Activated T-helper 17 cell treated with anti-CD3 and anti-CD28 coated beads, Interleukin-2, amount 50 U/mL, for 72 hours (primary cell): ENCODE data around the gene THEMIS. TPM values are rescaled to one million over a fixed set of nuclear protein-coding genes. Genes with fewer than 3 reads are reported as not detected.

Source experiments
- ATAC-seq: fragments of 150-1000 bp; cut with Tn5 transposase; replicated peaks from 2 replicates; pipeline ENCODE4 v1.10.0; 2021; ENCODE audit warnings: mild to moderate bottlenecking, moderate library complexity
- H3K27ac Mint-ChIP-seq: one replicate; pipeline ENCODE4 v1.8.0; 2022; ENCODE audit warnings: mixed read lengths
- H3K27me3 Mint-ChIP-seq: one replicate; pipeline ENCODE4 v1.8.0; 2022; ENCODE audit warnings: mixed read lengths
- H3K36me3 Mint-ChIP-seq: one replicate; pipeline ENCODE4 v1.8.0; 2022; ENCODE audit warnings: low read depth, mild to moderate bottlenecking, mixed read lengths
- H3K4me1 Mint-ChIP-seq: one replicate; pipeline ENCODE4 v1.8.0; 2022; ENCODE audit warnings: mixed read lengths
- H3K4me3 Mint-ChIP-seq: one replicate; pipeline ENCODE4 v1.8.0; 2022; ENCODE audit warnings: mild to moderate bottlenecking, mixed read lengths
- H3K9me3 Mint-ChIP-seq: one replicate; pipeline ENCODE4 v1.8.0; 2022; ENCODE audit warnings: mixed read lengths
- total RNA-seq, 2 donors: library from RNA; stranded (reverse); gene quantifications; one replicate each; pipeline ENCODE4 v1.2.3, GENCODE V29; 2022

The THEMIS gene
- total RNA-seq, 2 donors from 2014 or later: 64.9 to 72.9 TPM

DNA sequence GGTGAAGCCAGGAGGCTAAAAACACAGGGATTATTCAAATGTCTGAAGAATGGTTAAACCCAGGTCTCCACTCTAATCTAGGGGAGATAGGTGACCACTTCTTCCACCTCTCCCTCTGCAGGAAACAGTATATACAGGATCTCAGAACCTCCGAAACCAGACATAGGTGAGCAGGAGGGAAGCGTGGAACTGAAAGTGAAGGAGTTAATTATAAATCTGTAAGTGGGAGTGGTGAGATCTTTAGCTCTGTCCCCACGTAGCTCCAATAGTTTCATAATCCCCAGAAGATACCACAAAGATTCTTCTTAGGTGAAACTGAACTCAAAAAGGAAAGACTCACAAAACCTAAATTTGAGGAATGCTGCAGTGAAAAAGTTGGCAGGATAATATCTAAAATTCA is 76.8 kb downstream of the THEMIS start:
- no peaks in the 10 kb centered on the region for H3K9me3 Mint-ChIP-seq
- peaks cover 81% of the 10 kb centered on the region for H3K36me3 Mint-ChIP-seq
- H3K4me1 Mint-ChIP-seq: peaks cover 38% of the 10 kb centered on the region
- peak overlapping the region; percentile 12 for H3K27ac Mint-ChIP-seq
- no peak for ATAC-seq
- H3K4me3 Mint-ChIP-seq: peak overlapping the region; percentile 49
- H3K27me3 Mint-ChIP-seq: no peaks in the 10 kb centered on the region

DNA sequence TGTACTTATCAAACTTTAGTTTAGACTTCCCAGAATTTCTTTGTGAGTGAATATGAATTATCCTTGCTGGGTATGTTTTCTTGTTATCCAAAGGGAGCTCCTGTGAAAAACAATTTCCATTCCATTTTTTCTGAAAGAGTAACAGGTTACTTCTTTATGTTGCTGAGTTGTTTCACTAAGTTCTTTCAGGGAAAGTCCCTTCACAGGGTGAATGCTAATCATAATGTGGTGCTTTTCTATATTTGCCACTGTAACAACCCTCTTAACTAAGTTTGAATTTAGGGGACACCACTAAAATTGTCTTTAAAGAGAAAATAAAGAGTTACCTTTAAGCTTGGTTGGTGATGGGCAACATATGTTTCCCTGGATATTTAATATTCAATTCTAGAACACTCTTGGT is 79.4 kb downstream of the THEMIS start:
- Mint-ChIP-seq H3K27me3 (no peaks in the 10 kb centered on the region), H3K27ac (peak overlapping the region; percentile 30), H3K4me1 (peaks cover 48% of the 10 kb centered on the region), H3K9me3 (no peaks in the 10 kb centered on the region), H3K4me3 (peak overlapping the region; percentile 12), H3K36me3 (peaks cover 76% of the 10 kb centered on the region)
- peak; percentile 71 for ATAC-seq

DNA sequence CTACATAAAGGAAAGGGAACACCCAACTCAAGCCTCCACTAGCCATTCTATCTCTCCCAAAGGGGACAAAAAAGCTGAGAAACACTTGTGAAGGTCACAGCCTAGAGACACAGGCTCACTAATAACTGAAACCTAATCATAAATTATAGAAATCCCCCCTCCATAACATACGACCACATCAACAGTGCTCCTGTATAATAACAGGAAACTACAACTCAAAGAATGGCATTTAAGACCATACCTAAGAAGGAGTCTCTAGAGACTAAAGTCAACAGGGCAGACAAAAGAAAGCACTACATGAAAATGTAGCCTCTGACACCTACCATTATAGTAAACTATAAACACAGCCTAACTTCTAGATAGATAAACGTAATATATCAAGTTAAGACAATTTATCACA is 82.7 kb downstream of the THEMIS start:
- Mint-ChIP-seq H3K27ac (peak overlapping the region; percentile 64), H3K9me3 (no peaks in the 10 kb centered on the region), H3K4me3 (peak overlapping the region; percentile 52), H3K36me3 (peaks cover 70% of the 10 kb centered on the region), H3K4me1 (peaks cover 41% of the 10 kb centered on the region), H3K27me3 (no peaks in the 10 kb centered on the region)
- no peak for ATAC-seq

DNA sequence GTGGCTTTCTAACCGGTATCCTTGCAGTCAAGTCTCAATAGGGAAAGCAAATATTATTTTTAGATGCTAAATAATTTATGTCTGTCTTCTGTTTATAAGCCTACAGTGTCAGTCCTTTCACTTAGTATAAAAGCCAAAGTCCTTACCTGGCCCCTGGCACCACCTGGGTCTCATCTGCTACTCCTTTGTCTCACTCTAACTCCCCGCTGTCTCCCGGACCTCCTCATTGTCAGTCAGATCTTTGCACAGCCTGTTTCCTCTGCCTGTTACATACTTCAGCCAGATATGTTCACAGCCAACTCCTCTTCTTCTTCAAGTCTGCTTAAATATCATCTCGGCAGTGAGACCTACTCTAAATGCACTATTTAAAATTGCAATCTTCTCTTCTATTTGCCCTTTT is 84.2 kb downstream of the THEMIS start:
- Mint-ChIP-seq H3K4me1 (peaks cover 51% of the 10 kb centered on the region), H3K27ac (no peak overlapping the region), H3K9me3 (no peaks in the 10 kb centered on the region), H3K36me3 (peaks cover 81% of the 10 kb centered on the region), H3K27me3 (no peaks in the 10 kb centered on the region), H3K4me3 (peak overlapping the region; percentile 0)
- ATAC-seq: no peak

DNA sequence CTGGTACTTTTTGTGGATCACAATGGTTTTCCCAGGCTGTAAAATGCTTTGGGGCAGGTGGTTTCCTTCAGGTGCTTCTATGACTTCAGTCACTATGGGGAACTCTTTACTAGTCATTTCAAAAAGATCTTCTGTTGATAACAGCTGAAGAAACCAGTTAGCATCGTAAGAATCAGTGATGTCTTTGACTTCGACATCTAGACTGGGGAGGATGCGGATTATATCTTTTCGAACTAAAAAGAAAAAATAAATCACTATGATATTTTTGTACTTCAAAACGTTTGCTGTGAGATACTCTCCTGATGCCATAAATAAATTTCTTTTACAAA is 87.2 kb downstream of the THEMIS start:
- Mint-ChIP-seq H3K27me3 (no peaks in the 10 kb centered on the region), H3K9me3 (no peaks in the 10 kb centered on the region), H3K36me3 (peaks cover 89% of the 10 kb centered on the region), H3K27ac (peak overlapping the region; percentile 78), H3K4me1 (peaks cover 64% of the 10 kb centered on the region), H3K4me3 (peak overlapping the region; percentile 73)
- ATAC-seq: peak; percentile 70

DNA sequence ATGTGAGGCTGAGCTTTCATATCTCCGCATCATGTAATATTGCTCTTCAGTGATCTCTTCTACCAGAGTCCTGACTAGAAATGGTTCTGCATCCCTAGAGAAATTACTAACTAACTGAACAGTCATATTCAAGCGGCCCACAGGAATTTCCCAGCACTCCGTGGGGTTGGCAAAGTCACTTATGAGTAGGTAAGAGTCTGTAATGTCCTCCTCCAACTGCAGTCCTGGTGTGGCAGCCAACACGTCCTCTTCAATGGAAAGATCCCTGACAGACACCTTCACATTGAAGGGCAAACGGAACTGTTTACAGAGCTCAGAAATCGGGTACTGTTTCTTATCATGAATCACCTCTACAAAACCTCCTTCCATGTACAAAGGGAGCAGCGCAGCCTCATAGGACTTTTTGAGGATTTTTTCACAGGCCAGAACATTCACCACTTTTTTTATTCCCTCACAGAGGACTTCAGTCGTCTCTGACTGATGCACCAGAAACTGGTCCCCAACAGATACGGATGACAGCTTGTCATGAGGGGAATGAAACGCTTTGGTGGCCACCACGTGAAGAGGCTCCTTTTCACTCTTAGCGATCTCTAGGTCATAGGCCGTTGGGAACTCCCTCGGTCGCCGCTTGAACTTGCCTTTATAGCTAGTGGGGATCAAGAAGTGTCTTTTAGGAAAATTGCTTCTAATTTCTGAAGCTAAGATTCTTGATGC is 87.7 kb downstream of the THEMIS start:
- Mint-ChIP-seq H3K27ac (peak overlapping the region; percentile 78), H3K27me3 (no peaks in the 10 kb centered on the region), H3K4me1 (peaks cover 64% of the 10 kb centered on the region), H3K36me3 (peaks cover 89% of the 10 kb centered on the region), H3K9me3 (no peaks in the 10 kb centered on the region), H3K4me3 (peak overlapping the region; percentile 73)
- ATAC-seq: peak; percentile 83

DNA sequence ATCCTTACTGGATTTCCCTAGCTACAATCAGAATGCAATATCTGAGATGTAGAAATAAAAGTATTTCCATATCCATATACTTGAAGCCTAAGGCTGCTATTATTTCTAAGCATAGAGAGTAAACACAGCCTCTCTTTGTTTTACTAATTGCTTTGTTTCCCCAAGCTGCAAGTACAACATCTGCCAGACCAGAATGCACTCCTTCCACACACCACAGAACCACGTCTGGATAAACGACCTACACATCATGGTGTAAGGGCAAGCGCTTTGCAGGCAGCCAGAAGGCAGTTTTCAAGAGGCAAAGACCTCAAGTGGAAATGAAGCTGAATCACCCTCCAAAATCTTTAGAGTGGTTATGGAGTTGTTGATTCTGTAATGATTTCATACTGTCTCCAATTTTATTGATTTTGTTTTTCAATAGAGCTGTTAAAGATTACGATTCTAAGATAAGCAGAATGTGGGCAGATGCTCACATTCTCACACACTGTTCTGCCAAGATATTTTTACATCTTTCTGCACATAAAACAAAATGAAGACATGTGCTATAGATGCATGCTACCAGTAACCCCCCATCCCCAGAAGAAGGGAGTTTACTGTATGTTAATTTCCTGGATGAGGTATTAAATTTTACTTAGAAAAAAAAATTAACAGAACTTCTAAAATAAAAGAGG is 88.8 kb downstream of the THEMIS start:
- Mint-ChIP-seq H3K27me3 (no peaks in the 10 kb centered on the region), H3K27ac (peak overlapping the region; percentile 78), H3K9me3 (no peaks in the 10 kb centered on the region), H3K36me3 (peaks cover 91% of the 10 kb centered on the region), H3K4me3 (peak overlapping the region; percentile 73), H3K4me1 (peaks cover 65% of the 10 kb centered on the region)
- no peak for ATAC-seq

DNA sequence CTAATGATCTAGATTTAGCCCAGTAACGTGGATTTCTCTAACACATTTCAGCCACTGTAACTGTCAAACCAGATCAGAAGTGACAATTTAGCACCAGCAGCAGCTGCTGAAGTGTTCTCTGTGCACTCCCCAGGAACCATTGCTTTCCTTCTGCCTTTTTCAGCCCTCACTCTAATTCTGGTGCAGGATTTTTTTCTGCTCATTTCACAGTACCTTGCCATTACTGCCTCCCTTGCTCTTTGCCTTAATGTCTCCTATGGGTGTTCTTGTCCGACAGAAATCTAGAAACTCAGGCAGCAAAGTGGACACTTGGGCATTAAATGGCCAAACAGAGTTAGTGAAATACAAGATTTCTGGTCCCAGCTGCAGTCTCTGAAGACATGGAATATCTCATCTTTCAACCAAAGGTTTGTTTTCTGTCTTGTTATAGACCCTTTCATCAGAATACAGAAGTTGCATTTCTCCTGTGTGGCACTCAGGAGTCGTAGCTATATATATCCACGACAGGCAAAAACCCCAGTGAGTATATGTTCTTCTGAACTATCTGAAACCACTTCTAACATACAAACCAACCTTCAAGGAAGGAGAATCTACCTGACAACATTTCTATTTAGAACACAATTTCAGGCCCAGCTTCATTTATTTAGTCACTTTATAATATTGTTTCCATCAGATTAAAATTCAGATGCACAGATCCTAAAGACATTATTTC is 92.9 kb downstream of the THEMIS start:
- Mint-ChIP-seq H3K27me3 (no peaks in the 10 kb centered on the region), H3K4me1 (peaks cover 62% of the 10 kb centered on the region), H3K36me3 (peaks cover 99% of the 10 kb centered on the region), H3K9me3 (peaks cover 12% of the 10 kb centered on the region), H3K27ac (peak overlapping the region; percentile 39), H3K4me3 (peak overlapping the region; percentile 24)
- ATAC-seq: no peak

DNA sequence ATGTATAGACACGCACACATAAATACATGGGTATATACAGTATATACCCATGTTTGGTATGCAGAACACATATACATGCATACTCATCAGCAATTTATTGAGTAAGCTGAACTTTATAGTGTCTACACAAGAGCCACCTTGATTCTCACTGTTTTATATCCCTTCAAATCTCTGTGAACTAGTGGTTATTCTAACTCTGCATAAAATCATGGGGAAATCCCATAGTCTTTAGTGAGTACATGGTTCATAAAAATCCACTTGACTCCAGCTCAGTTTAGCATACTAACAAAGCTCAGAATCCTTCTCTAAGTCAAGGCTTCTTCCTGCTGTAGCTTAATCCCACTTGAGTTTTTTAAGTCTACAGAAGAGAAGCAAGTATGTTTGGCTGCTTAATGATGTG is 104.1 kb downstream of the THEMIS start:
- H3K27ac Mint-ChIP-seq: no peak overlapping the region
- H3K36me3 Mint-ChIP-seq: peaks cover 68% of the 10 kb centered on the region
- peaks cover 51% of the 10 kb centered on the region for H3K4me1 Mint-ChIP-seq
- no peaks in the 10 kb centered on the region for H3K9me3 Mint-ChIP-seq
- H3K4me3 Mint-ChIP-seq: no peak overlapping the region
- H3K27me3 Mint-ChIP-seq: no peaks in the 10 kb centered on the region
- ATAC-seq: no peak

DNA sequence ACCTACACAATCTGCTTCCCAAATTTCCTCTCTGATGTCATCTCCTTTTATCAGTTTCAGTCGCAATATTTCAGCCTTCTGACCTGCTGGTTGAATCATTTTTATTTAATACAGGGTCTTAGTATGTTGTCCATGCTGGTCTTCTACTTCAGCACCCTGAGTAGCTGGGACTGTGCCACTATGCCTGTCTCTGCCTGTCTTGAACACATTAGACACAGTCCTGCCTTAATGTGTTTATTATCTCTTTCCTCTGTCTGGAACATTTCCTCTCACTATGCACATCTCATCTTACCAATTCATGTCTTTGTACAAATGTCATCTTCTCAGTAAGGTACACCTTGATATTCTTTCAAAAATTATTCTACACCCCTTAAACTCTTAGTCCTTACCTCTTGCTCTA is 106.5 kb downstream of the THEMIS start:
- no peaks in the 10 kb centered on the region for H3K27me3 Mint-ChIP-seq
- no peaks in the 10 kb centered on the region for H3K9me3 Mint-ChIP-seq
- peaks cover 53% of the 10 kb centered on the region for H3K4me1 Mint-ChIP-seq
- H3K36me3 Mint-ChIP-seq: peaks cover 55% of the 10 kb centered on the region
- peak overlapping the region; percentile 11 for H3K4me3 Mint-ChIP-seq
- no peak for ATAC-seq
- H3K27ac Mint-ChIP-seq: no peak overlapping the region

DNA sequence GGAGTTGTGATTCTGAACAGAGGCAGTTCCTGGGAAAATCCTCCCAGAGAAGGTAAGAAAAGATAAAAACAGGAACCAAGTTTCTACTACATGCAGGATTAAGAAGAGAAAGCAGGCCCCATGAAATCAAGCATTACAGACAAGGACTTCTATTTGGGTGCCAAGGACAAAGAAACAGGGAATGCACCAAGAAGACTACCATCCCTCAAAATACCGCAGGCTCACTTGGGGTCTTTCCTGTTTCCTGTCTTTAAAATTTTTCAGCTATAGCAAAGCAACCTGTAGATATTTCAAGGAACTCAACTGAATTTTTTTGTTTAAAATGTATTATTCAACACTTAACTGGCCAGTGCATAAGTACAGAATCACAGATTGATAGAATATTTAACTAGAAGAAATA is 107.5 kb downstream of the THEMIS start:
- Mint-ChIP-seq H3K9me3 (peaks cover 4% of the 10 kb centered on the region), H3K27ac (peak overlapping the region; percentile 10), H3K27me3 (no peaks in the 10 kb centered on the region), H3K4me3 (peak overlapping the region; percentile 11), H3K4me1 (peaks cover 56% of the 10 kb centered on the region), H3K36me3 (peaks cover 57% of the 10 kb centered on the region)
- no peak for ATAC-seq

DNA sequence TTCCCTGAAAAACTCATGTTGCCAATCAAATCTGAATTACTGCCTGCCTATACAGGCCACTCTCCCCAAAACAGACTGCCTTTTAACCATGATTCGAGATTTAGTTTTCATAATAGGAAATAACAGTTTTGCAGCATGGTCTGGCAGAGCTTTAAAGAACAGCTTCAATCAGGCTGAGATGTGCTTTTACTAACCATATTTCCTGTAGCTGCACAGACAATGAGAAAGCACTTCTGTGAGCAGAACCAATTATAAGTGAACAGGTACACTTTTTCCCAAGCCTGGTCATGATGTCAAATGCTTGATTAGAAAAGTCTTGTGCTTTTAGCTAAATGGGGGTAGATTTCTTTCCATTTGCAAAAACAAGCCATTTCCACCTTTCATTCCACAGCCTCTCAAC is 108.2 kb downstream of the THEMIS start:
- peaks cover 4% of the 10 kb centered on the region for H3K9me3 Mint-ChIP-seq
- H3K4me1 Mint-ChIP-seq: peaks cover 57% of the 10 kb centered on the region
- H3K36me3 Mint-ChIP-seq: peaks cover 53% of the 10 kb centered on the region
- H3K27me3 Mint-ChIP-seq: no peaks in the 10 kb centered on the region
- H3K27ac Mint-ChIP-seq: no peak overlapping the region
- peak overlapping the region; percentile 11 for H3K4me3 Mint-ChIP-seq
- ATAC-seq: no peak

DNA sequence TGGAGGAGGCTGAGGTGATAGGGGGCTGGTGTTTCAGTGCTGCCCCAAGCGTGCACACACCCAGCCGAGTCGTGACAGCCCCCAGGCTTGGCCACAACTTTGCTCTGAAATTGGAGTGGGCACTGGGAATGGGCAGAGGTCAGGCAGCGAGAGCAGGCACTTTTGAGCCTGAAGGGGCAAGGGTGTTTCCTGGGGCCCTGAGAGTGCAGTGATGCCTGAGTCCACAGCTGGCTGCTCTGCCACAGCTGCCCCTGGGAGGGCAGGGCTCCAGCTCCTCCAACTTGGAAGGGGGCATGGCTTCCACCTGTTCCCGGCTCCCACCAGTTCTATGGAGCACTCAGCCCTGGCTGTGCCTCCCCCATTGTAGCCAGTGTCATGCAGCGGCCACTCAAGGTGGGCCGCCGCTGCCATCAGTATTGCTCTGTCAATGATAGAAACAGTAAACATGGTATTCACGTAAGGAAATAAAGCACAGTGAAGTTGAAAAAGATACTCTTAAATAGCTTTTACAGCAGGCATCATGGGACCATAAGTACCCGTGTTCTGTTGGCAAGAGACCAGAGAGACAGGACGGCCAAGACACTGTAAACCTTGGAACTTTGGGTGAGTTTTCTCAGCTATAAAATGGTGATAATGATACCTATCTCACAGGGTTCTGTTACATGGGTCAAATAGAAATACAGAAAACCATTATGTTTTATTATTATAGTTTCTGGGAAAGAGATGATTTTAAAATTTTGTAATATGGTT is 108.9 kb downstream of the THEMIS start:
- no peak for ATAC-seq
- Mint-ChIP-seq H3K9me3 (peaks cover 4% of the 10 kb centered on the region), H3K36me3 (peaks cover 46% of the 10 kb centered on the region), H3K27me3 (no peaks in the 10 kb centered on the region), H3K27ac (no peak overlapping the region), H3K4me1 (peaks cover 57% of the 10 kb centered on the region), H3K4me3 (no peak overlapping the region)

DNA sequence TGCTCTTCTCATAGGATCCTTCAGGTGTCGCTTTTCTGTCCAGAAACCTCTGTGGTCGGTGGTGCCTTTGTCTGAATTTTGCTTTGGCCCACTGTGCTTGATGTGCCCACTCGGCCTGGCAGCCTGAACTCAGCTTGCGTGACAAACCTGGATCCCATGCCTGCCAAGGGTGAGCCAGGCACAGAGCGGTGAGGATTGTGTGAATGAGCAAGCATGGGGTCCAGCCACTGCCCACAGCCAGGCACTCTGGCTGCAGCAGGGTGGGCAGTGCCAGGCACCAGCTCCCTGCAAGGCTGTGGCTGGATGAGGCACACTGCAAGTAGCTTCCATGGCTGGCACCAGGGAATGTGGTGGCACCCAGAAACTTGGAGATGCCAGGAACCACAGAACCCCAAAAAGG is 110.3 kb downstream of the THEMIS start:
- Mint-ChIP-seq H3K27ac (peak overlapping the region; percentile 26), H3K4me1 (peaks cover 57% of the 10 kb centered on the region), H3K4me3 (no peak overlapping the region), H3K36me3 (peaks cover 45% of the 10 kb centered on the region), H3K9me3 (peaks cover 4% of the 10 kb centered on the region), H3K27me3 (no peaks in the 10 kb centered on the region)
- no peak for ATAC-seq
